EH (cell line): ENCODE data around the gene MTURN.
A peak's percentile ranks its signal among the peaks of the same experiment; 100 is the strongest.

Experiments
- DNase-seq: peaks from one replicate; pipeline ENCODE4 v3.0.0-alpha.2; 2015; ENCODE audit warnings: low read depth

MTURN gene

GRCh38 chr7:30162622-30163124 is 27.9 kb downstream of the MTURN start:
- peak; percentile 78 for DNase-seq

- DNase-seq: no peak
These were observed 28.6 kb downstream of the MTURN start for GRCh38 chr7:30163231-30163894.

DNA sequence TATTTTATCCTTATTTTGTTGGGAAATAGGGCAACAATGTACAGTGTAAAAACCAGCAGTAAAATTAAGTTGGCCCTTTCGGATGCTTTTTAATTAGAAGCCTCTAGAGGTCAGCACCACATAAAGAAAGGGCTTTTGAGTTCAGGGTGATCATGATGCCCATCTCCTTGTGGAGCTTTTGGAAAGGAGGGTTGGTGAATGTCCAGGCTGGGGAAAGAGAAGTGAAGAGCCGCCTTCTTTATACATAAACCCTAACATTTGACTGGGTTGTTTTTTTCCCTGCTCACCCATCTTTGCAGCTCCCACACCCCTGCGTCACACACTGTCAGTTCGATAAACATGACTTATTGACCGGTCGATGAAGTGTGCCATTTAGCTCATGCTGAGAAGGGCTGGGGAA is 29.8 kb downstream of the MTURN start:
- DNase-seq: peak; percentile 73

DNA sequence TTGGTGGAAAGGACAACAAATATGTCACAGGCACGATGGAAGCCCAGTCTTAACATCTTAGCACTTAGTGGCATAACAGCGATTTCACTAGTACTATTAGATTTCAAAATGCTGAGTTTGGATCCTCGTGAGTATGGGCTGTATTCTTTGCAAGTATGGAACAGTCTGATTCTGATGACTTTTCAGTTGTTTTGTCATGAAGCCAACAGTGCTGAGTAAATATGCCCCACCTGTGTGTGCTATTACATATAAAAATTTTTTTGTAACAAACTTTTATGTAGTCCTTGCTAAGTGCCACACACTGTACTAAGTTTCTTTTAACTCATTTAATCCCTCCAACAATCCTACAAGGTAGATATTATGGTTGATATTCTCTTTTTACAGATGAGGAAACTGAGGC is 30.8 kb downstream of the MTURN start:
- no peak for DNase-seq

DNA sequence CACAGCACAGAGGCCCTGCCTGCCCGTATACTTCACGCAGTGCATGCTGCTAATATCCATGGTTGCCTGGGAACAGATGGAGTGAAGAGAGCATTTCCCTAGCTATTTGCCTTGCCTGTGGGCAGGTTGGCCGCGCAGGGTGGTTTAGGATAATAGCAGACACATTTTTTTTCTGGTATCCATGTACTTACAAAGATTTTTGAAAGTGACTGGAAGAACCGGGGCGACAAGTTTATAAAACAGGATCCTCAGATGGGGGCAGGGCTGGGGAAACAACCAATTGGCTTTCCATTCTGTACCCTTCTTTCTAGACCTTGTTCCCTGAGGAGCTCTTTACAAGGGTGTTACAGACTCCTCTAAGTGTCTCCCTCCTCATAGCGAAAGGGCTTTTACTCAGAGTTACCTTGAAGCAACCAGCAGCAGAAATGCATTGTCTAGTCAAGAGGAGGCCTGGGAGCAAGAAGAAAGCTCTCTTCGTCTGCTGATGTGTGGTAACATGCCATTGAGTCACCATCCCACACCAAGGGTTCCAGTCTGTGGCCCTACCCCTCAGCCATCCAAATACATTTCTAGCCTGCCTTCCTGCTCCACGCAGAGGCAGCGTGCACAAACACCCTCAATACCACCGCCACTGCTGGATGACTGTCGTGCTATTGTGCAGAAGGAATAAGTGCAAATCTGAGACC is 31.5 kb downstream of the MTURN start:
- no peak for DNase-seq

DNA sequence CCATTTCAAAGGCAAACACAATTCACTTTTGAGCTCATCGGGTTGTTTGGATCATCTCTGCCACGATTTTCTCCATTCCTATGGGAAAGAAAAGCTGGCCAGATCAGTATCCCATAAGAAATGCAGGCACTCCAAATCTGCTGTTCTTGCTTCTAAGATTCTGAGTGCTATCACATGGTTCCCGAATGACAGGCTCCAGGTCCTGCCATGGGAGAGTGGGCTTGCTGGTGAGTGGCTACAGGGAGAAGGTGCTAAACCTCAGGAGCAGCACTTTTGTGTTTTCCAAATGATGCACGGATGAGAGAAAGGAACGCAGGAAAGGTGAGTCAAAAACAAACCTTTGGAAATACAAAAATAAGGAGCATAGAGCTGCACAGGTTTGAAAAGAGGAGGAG is 32.1 kb downstream of the MTURN start:
- no peak for DNase-seq

GRCh38 chr7:30167901-30168300 is 33.1 kb downstream of the MTURN start:
- DNase-seq: no peak

DNA sequence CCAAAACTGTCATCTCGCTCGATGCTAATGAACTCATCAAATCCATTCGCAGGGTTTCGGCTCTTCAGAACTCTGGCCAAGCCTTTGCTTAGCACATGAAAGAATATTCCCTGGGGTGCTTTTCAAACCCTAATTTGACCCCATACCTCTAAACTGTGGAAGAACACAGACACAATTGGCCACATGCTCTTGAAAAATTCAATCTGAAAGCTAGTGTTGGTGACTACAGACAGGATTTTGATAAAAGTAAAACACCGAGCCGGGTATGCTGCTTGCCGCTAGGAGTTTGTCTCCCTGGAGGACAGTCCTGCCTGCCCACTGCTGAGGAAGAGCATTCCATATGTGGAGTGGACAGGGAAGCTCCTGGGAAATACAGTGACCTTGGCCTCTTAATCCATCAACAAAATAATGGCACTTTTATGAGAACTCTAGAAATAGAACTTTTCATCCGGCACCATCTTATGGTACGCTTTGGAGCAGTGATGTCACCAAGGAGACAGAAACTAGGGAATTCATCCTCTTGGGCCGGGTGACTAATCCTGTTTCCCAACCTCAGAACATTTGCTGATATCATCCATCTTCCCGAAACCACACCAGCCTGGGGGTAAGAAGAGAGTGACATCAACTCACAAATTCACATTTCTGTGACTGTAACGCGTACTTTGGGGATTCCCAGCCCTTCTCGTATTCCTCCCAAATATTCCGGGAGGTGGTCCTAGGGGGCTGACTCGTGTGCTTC is 34.2 kb downstream of the MTURN start:
- DNase-seq: peak; percentile 98

GRCh38 chr7:30169579-30169978 is 34.8 kb downstream of the MTURN start:
- peak; percentile 78 for DNase-seq

GRCh38 chr7:30170476-30171205 is 35.9 kb downstream of the MTURN start:
- no peak for DNase-seq

DNA sequence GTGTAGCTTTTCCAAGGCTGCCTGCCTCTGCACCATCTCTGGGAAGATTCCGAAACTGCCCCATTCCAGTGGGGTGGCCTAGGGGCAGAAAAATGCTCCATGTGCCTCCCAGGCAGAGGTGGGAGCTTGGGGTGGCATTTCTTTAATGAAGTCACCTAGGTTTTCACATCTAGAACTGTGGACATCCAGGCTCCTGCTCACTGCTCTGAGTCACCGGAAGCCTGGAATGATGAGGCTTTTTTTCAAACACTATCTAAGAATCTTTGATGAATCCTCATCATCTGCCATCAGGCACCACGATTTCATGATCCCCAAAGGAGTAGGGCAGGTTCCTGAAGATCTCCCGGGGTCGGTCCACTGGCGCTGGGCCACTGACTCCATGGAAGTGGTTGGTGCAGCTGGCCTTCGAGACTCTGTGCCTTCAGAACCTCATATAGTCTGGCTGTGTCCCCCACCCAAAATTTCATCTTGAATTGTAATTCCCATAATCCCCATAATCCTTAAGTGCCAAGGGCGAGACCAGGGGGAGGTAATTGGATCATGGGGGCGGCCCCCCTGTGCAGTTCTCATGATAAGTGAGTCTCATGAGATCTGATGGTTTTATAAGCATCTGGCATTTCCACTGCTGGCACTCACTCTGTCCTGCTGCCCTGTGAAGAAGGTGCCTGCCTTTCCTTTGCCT is 37.1 kb downstream of the MTURN start:
- DNase-seq: peak; percentile 82

DNA sequence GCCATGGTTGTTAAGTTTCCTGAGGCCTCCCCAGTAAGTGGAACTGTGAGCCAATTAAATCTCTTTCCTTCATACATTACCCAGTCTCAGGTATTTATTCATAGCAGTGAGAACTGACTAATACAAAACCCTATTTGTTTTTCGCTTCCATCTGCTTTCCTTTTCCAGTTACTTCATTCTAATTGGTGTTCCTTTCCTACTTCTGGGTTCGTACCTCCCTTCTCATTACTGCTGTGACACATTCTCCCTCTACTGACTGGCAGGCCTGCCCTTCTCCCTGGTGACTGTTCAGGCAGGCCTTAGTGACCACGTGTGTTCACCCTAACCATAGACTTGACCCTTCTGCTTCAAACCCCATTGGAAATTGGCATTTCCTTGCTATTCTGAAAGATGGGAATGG is 37.7 kb downstream of the MTURN start:
- DNase-seq: peak; percentile 42

GRCh38 chr7:30173058-30173897 is 38.5 kb downstream of the MTURN start:
- DNase-seq: peak; percentile 100

- DNase-seq: peak; percentile 48
These were observed 40.4 kb downstream of the MTURN start for GRCh38 chr7:30175180-30175579.

DNA sequence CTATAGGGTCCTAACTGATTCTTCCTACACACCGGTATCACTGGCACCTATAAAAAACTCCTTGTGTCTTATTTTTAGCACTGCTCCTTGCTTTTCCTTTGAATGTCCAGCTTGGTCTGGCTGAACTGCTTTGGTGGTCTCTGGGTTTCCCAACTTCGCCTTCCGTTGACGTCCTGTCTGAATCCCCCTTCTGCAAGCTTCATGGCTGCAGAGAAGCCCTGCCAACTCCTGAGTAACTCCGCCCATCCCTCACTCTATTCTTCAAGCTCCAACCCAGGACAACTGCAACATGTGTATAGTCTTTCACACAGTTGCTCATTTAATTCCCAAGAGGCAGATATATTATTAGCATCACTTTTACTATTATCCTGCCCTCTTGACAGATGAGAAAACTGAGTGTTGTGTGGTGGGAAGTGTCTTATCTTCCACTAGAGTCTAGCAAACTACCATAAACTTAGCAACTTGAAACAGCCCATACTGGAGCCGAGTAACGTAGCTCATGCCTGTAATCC is 40.9 kb downstream of the MTURN start:
- no peak for DNase-seq

DNA sequence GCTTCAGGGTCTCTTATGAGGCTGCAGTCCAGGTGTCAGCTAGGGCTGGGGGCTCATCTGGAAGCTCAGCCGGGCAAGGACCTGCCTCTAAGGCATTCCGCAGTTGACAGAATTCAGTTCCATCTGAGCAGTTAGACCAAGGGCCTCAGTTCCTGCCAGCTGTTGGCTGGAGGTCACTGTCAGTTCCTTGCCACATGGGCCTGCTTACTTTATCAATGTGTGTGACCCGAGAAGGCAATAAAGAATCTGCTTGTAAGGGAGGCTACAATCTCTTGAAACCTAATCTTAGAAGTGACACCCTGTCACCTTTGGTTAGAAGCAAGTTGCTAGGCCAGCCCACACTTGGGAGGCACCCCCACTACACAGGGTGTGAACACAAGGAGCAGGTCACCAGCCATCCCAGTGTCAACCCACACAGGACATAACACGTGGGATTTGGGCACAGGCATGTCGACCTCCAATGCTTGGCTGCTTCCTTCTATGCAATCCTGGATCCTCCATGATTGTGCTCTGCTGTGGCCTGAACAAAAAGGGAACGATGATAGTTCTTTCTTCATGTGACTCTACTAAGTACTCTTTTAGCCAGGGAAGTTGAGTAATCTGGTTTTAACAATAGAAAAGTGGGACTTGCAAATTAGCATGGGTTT is 41.8 kb downstream of the MTURN start:
- no peak for DNase-seq

DNA sequence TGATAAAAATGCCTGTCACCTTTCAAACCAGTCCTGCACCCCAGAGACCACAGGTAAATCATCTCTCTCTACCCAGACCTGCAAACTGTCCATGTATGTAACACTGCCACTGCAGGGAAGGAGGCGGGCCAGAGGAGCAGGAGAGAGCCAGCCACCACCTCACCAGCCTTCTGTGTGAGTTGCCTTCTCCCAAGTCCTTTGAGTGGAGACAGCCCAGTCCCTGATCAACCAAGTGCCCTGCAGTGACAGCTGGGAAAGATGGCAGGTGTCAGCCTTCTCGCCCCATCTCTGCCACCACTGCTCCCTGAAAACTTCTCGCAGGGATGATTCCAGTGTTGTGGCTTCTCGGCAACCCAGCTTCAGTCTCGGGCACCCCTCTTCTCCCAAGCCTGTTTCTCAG is 42.4 kb downstream of the MTURN start:
- no peak for DNase-seq

DNA sequence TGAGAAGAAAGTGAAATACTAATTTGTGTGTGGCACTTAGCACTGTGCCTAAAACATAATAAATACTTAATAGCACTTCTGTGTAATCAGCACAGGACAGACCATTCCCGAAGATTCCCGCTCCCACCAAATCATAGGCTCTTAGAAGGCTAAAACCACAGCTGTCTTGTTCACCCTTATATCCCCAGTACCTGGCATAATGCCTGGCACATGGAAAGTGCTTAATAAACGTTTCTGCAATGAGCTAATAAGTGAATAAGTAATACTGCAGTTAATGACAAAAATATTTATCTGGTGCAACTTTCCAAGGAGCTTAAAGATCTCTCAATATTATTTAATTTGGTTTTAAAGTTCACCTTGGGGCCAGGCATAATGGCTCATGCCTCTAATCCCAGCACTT is 43.2 kb downstream of the MTURN start:
- DNase-seq: no peak

GRCh38 chr7:30178748-30179436 is 44.1 kb downstream of the MTURN start:
- DNase-seq: no peak
